Measurements from ENCODE around the gene PDPR.

GRCh38 chr16:70156207-70156978 is 42.3 kb downstream of the PDPR start:
- TF ChIP-seq POLR2A (IDR thresholded peaks at IDR 0.05; ENCODE audit: low read depth, low read length) = no peak
- TF ChIP-seq POLR2AphosphoS5 (IDR thresholded peaks at IDR 0.05; ENCODE audit: low read depth, low read length) = no peak
- TF ChIP-seq TAF1 (IDR thresholded peaks at IDR 0.05; ENCODE audit: borderline replicate concordance, low read depth, low read length) = no peak

Data from GM12892 (cell line).